Skin epidermis (tissue), 12 donors: Measurements from ENCODE around the gene ACTN2.
"Not testable (repeated sequence)": the region's sequence is repeated elsewhere in the genome, so short reads cannot be mapped to it uniquely, and the experiment has no call there.

Source experiments
- H3K27ac ChIP-seq, 21 experiments: fragments of 200-600 bp; sonication (generic) in 11 of 21; one replicate each; pipeline ENCODE4 v1.5.0; 2020; ENCODE audit warnings: mild to moderate bottlenecking in 3 of 21, inconsistent platforms in 2 of 21, moderate library complexity in 2 of 21
- H3K4me3 ChIP-seq, 7 experiments: fragments of 200-600 bp; sonication (generic) in 2 of 7; one replicate each; pipeline ENCODE4 v1.5.0; 2020; ENCODE audit warnings: inconsistent platforms in 2 of 7, mild to moderate bottlenecking in 2 of 7, moderate library complexity in 1 of 7

ACTN2 gene

GRCh38 chr1:236685917-236686814 lies at the start of gene ACTN2:
ACTN2 (plus strand) TSS chr1:236686499; CDS start chr1:236686674, 175 bp downstream.
- peak within 1 kb of the TSS; percentile 18 to 47 (median 26) for H3K4me3 ChIP-seq
- no peak within 1 kb of the TSS for H3K27ac ChIP-seq

- H3K4me3 ChIP-seq: no peak overlapping the region
- H3K27ac ChIP-seq: no peak overlapping the region
These were observed 47.4 kb upstream of the ACTN2 start for GRCh38 chr1:236638945-236639344.

GRCh38 chr1:236639686-236640085 lies 46.6 kb upstream of the ACTN2 start:
- Histone ChIP-seq H3K4me3 (no peak overlapping the region), H3K27ac (no peak overlapping the region)

GRCh38 chr1:236642763-236643162 lies 43.5 kb upstream of the ACTN2 start:
- Histone ChIP-seq H3K27ac (no peak overlapping the region), H3K4me3 (no peak overlapping the region)

- Histone ChIP-seq H3K27ac (no peak overlapping the region), H3K4me3 (no peak overlapping the region)
These were observed 41.2 kb upstream of the ACTN2 start for GRCh38 chr1:236645016-236645680.

- no peak overlapping the region for H3K27ac ChIP-seq
- no peak overlapping the region for H3K4me3 ChIP-seq
These were observed 31.8 kb upstream of the ACTN2 start for GRCh38 chr1:236654511-236654910.

- Histone ChIP-seq H3K4me3 (no peak overlapping the region), H3K27ac (no peak overlapping the region)
These were observed 31.3 kb upstream of the ACTN2 start for GRCh38 chr1:236654957-236655356.

GRCh38 chr1:236657398-236657797 lies 28.9 kb upstream of the ACTN2 start:
- Histone ChIP-seq H3K27ac (no peak overlapping the region), H3K4me3 (no peak overlapping the region)

- H3K27ac ChIP-seq: no peak overlapping the region
- H3K4me3 ChIP-seq: no peak overlapping the region
These were observed 26.3 kb upstream of the ACTN2 start for GRCh38 chr1:236659792-236660587.

- no peak overlapping the region for H3K4me3 ChIP-seq
- no peak overlapping the region for H3K27ac ChIP-seq
These were observed 22.4 kb upstream of the ACTN2 start for GRCh38 chr1:236663934-236664333.

- not testable (repeated sequence) for H3K4me3 ChIP-seq, H3K27ac ChIP-seq
These were observed 17.4 kb upstream of the ACTN2 start for GRCh38 chr1:236668909-236669308.

GRCh38 chr1:236670060-236670459 lies 16.2 kb upstream of the ACTN2 start:
- no peak overlapping the region for H3K4me3 ChIP-seq
- H3K27ac ChIP-seq: no peak overlapping the region

- Histone ChIP-seq H3K27ac (no peak overlapping the region), H3K4me3 (no peak overlapping the region)
These were observed 12.9 kb upstream of the ACTN2 start for GRCh38 chr1:236673289-236673919.

GRCh38 chr1:236677641-236678235 lies 8.6 kb upstream of the ACTN2 start:
- H3K27ac ChIP-seq: no peak overlapping the region
- H3K4me3 ChIP-seq: no peak overlapping the region

- Histone ChIP-seq H3K4me3 (no peak overlapping the region), H3K27ac (no peak overlapping the region)
These were observed 5.1 kb upstream of the ACTN2 start for GRCh38 chr1:236681219-236681618.

- Histone ChIP-seq H3K27ac (no peak overlapping the region), H3K4me3 (peak overlapping the region in 1 of 7 experiments; percentile 46)
These were observed 938 bp upstream of the ACTN2 start for GRCh38 chr1:236685205-236685916.

GRCh38 chr1:236686815-236687160 lies 489 bp downstream of the ACTN2 start:
- H3K27ac ChIP-seq: no peak overlapping the region
- peak overlapping the region; percentile 18 to 47 (median 26) for H3K4me3 ChIP-seq

- no peak overlapping the region for H3K27ac ChIP-seq
These were observed 974 bp downstream of the ACTN2 start for GRCh38 chr1:236687273-236687672.

GRCh38 chr1:236688705-236689104 lies 2.4 kb downstream of the ACTN2 start:
- Histone ChIP-seq H3K27ac (no peak overlapping the region), H3K4me3 (no peak overlapping the region)

More at GRCh38 chr1:236687273-236687672, 974 bp downstream of the ACTN2 start:
- no peak overlapping the region for H3K4me3 ChIP-seq
